ENCODE data around the gene OR11A1.
"Not testable (repeated sequence)": the region's sequence is repeated elsewhere in the genome, so short reads cannot be mapped to it uniquely, and the experiment has no call there.

Gene OR11A1

DNA sequence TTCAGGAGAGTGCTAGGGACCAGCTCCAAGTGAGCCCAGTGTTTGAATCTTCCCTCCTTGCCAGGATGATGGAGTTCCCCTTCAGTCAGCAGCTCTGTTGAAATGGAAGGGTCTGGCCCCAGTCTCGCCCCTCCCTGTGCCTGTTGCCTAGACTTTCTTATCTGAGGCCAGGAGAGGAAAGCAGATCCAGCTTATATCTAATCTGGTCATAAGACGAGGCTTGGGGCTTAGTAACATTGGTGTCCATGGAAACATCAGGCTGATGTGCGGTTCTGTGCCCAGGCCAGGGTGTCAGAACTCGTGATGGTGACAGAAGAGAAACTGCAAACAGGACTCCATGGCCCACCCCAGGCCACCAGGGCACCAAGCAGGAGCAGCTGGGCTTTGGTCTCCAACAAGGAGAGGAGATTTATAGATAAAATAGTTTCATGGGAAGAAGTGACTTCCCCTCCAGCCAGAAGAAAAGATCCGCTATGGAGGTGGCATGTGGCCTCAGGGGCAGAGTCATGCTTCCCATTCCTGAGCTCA lies 21.1 kb upstream of the OR11A1 start:
- peak; percentile 48 for DNase-seq

GRCh38 chr6:29474996-29475395 lies 18.1 kb upstream of the OR11A1 start:
- no peak for DNase-seq

DNA sequence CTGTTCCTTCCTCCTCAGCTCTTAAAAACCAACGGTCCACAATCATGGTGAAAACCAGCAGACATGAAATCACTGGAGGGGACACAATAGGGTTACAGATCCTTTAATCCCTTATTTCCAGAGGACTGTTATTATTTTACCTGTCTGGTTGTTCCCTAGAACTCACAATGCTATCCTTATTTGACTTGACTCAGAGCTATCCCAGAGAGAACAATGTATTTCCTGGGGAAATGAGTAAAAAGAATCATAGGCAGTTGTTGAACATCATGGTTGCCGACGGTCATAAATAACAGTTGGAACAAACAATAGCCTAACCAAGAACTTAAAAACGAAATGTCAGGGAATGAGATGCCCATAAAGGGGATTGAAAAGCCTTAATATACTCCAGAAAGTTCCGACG lies 9.4 kb upstream of the OR11A1 start:
- DNase-seq = no peak

- DNase-seq = no peak
Measured at GRCh38 chr6:29465801-29466200, 8.9 kb upstream of the OR11A1 start.

DNA sequence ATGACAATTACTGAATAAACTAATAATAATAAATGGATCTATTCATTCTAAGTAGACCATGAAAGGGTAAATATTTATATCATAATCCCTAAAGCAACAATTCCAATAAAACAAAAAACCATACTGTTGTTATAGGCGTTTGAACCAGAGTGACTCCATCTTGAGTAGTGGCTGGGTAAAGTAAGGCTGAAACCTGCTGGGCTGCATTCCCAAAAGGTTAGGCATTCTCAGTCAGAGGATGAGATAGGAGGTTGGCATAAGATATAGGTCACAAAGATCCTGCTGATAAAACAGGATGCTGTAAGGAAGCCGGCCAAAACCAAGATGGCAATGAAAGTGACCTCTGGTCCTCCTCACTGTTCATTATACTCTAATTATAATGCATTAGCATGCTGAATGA lies 8.4 kb upstream of the OR11A1 start:
- DNase-seq = no peak

DNA sequence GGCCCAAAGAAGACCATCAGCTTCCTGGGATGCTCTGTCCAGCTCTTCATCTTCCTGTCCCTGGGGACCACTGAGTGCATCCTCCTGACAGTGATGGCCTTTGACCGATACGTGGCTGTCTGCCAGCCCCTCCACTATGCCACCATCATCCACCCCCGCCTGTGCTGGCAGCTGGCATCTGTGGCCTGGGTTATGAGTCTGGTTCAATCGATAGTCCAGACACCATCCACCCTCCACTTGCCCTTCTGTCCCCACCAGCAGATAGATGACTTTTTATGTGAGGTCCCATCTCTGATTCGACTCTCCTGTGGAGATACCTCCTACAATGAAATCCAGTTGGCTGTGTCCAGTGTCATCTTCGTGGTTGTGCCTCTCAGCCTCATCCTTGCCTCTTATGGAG lies 5.2 kb upstream of the OR11A1 start:
- DNase-seq = no peak

DNA sequence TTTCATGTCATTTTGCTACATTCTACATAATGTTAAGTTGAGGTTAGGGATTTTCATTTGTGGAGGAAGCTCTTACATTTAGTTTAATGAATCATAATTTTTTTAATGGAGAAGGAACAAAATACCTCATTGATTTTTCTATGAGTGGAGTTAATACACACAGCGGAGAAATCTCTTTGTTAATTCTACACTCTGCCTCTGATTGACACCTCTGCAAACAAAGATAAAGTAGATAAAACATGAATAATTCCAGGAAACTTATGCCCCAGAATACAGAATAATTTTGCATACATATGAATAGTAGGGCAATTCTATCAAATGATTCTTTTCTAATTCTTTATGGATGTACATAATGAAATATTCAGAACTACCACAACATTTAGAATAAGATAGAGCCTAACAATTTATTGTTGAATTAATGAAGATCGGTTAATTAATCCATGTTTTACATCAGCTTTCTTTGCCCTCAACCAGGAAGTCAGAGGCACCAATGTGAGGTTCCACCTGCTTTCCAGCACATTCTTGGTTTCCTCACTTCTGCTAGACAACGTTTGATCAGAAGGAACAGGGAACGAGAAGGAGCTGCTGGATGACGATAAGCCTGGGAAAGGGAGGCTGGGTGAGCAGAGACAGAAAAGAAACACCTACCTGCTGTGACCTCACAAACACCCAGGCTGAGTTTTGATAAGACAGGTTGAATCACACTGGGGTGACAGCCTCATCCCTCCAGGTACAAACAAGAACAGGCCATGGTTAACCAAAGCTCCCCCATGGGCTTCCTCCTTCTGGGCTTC lies 4.3 kb upstream of the OR11A1 start:
- DNase-seq = no peak

DNA sequence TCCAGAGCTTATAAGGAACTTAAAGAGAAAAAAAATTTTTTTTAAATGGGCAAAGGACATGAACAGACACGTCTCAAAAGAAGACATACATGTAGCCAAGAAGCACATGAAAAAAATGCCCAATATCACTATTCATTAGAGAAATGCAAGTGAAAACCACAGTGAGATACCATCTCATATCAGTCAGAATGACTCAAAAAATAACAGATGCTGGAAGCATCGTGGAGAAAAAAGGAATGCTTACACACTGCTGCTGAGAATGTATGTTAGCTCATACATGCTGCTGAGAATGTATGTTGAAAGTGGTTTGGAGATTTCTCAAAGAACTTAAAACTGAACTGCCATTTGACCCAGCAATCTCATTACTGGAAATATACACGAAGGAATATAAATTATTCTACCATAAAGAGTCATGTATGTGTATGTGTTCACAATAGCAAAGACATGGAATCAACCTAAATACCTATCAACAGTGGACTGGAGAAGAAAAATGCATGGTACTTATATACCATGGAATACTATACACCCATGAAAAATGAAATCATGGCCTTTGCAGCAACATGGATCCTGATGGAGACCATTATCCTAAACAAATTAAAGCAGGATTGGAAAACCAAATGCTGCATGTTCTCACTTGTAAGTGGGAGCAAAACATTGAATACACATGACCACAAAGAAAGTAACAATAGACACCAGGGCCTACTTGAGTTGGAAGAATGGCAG lies 5.2 kb downstream of the OR11A1 start:
- DNase-seq = no peak

- peak; percentile 62 for DNase-seq
Measured at GRCh38 chr6:29447670-29448069, 9.2 kb downstream of the OR11A1 start.

GRCh38 chr6:29444031-29444430 lies 12.8 kb downstream of the OR11A1 start:
- not testable (repeated sequence) for DNase-seq

DNA sequence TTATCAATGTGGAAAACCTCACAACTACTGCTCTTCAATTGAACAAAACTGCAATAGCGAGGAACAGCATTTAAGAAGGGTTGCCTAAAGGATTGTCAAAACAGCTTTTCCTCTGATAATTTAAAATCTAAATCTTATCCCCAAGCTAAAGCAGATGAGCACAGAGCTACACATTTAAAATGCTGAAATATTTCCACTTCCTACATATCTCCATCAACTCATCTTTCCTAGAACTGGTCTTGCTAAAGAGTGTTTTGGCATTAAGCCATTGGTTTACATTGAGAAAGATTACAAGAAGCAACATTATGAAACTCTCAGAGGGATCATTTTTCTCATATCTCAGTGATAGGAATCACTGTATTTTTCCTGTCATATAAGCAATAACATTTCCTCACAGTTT lies 14.2 kb downstream of the OR11A1 start:
- no peak for DNase-seq

DNA sequence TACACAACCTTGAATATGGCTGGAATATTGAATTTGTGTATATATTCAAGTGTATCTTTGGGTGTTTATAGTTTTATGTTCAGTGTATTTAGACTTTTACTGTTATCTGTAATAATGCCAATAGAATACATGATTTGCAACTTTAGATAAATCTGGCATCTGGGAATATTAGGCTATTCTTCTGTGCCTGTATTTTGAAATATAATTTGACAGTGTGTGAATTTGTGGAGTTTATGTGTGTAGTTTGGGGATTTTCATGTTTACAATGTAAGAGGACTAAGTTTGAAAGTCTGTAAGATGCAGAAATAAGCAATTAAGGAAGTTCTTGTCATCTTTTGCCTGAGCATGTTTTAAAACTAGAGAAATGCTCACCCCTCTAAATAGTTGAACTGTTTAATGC lies 17.9 kb downstream of the OR11A1 start, which contains the start of gene OR10C1:
Gene OR10C1 (plus strand): TSS at position 301 of the 400 bp plus-strand sequence. CDS start 710 bp downstream, outside the sequence.
- no peak for DNase-seq

GRCh38 chr6:29436730-29437129 lies 20.1 kb downstream of the OR11A1 start:
- not testable (repeated sequence) for DNase-seq

- no peak for DNase-seq
Measured at GRCh38 chr6:29426654-29427053, 30.2 kb downstream of the OR11A1 start.

GRCh38 chr6:29425075-29425474 lies 31.8 kb downstream of the OR11A1 start:
- no peak for DNase-seq

DNA sequence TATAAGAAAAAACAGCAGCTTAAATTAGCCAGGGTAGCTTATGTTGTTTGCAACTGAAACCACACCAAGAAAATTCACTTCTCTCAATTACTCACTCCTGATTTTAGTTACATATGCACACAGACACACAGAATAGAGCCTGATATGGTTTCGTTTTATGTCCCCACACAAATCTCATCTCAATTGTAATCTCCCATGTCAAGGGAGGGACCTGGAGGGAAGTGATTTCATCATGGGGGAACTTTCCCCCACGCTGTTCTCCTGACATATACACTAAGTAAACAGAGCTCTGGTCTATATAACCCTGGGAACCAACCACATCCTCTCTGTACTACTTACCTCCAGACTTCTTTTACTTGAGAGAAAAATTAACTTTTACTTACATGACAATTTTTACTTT lies 32.3 kb downstream of the OR11A1 start:
- DNase-seq = no peak

GRCh38 chr6:29424168-29424567 lies 32.7 kb downstream of the OR11A1 start:
- no peak for DNase-seq

DNA sequence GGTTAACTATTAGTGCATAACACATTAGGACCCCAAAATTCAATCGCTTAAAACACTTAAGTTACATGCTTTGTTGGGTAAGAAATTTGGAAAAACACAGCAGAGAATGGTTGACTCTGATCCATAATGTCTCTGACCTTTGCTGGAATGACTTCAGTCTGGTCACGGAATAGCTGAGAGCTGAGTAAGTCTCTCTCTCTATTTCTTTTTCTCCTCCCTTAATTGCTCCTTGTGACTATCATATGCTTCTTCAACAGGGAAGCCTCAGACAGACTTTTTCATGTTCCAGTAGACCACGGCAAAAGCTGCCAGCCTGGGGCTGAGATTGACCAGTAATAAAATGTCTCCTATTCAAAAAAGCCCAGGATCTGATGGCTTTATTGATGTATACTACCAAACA lies 37.4 kb downstream of the OR11A1 start:
- DNase-seq = no peak

DNA sequence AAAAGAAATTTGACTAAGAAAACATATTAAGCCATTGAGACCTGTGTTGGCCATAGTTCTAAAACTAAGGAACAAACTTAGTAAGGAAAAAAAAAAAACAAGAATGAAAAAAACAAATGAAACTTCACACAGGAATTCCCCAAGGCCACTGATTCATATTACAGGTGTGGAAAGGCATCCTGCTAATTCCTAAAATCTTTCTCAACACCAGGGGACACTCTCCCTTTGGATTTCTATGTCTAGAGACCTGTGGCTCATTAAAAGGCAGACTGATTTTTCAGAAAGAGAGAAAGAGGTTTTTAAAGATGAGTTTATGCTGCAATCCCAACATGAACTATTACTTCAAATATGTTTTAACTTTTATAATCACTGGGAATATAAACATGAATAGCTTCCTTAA lies 42.3 kb downstream of the OR11A1 start, which contains the start of gene OR12D1:
Gene OR12D1 (plus strand): TSS at position 341 of the 400 bp plus-strand sequence.
- DNase-seq = no peak

DNA sequence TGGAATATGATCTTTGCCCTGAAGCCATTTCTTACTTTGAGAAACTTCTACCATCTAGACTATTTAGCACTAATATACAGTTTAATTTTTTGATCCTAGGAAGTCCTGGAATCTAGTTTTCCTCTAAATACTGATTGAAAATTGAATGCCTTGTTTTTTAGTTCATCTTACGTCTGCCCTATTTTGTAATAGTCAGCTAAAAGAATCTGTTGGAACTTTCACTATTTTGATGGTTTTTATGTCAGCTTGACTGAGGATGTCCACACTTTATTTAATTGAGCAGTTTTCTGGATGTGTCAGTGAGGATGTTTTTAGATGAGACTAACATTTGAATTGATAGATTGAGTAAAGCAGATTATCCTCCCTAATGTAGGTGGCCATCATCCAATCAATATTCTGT lies 53.1 kb downstream of the OR11A1 start:
- no peak for DNase-seq

GRCh38 chr6:29399525-29399924 lies 57.3 kb downstream of the OR11A1 start:
- DNase-seq = no peak

- DNase-seq = no peak
Measured at GRCh38 chr6:29395331-29395730, 61.5 kb downstream of the OR11A1 start, which contains the start of gene OR12D2. Gene OR12D2, plus strand, starts transcription at chr6:29395631. Its CDS starts 1,069 bp downstream, at chr6:29396700.

- no peak for DNase-seq
Measured at GRCh38 chr6:29388533-29388932, 68.3 kb downstream of the OR11A1 start.

GRCh38 chr6:29376003-29376402 lies 80.9 kb downstream of the OR11A1 start:
- DNase-seq = no peak
